A673 (cell line): ENCODE results near the gene RPS6KC1. TPM values are rescaled to one million over a fixed set of nuclear protein-coding genes. Genes with fewer than 3 reads are reported as not detected.

Experiments
- BruUV-seq: library from RNA; stranded (reverse); fragments of 400-500 nt; replicated peaks from 2 replicates; lab custom pipeline; 2021; lab: Mats Ljungman, UMichigan
- CTCF ChIA-PET: fragments of 300-600 bp; sonication (Branson Sonifier 250); formaldehyde crosslinking; loops from one replicate; lab custom pipeline; 2022; ENCODE audit warnings: antibody characterized with exemption; lab: Charles Lee
- POLR2A ChIA-PET: fragments of 300-600 bp; sonication (Branson Sonifier 250); formaldehyde crosslinking; loops from one replicate; lab custom pipeline; 2022; ENCODE audit warnings: antibody characterized with exemption; ENCODE audit not compliant: low non-redundant PET; lab: Charles Lee
- DNase-seq: peaks from one replicate; pipeline ENCODE4 v3.0.0-alpha.2; 2015; ENCODE audit warnings: low spot score
- H3K27ac ChIP-seq: fragments of 200-600 bp; sonication (generic); 2 replicates; pipeline ENCODE4 v1.5.1; 2016; ENCODE audit warnings: mixed run types, low read depth, mild to moderate bottlenecking, mixed read lengths, antibody characterized with exemption, low read length; ENCODE audit not compliant: poor library complexity, severe bottlenecking
- H3K27me3 ChIP-seq: fragments of 200-600 bp; sonication (generic); replicated peaks from 2 replicates; pipeline ENCODE4 v1.6.1; 2017; ENCODE audit warnings: mixed run types, low read depth, mild to moderate bottlenecking, mixed read lengths, antibody characterized with exemption, low read length; ENCODE audit not compliant: insufficient read depth, poor library complexity
- H3K36me3 ChIP-seq: fragments of 200-600 bp; sonication (generic); 2 replicates; pipeline ENCODE4 v1.6.1; 2016; ENCODE audit warnings: mixed run types, mild to moderate bottlenecking, mixed read lengths, antibody characterized with exemption, low read length; ENCODE audit not compliant: insufficient read depth, poor library complexity, severe bottlenecking
- H3K4me1 ChIP-seq: fragments of 200-600 bp; sonication (generic); 2 replicates; pipeline ENCODE4 v1.6.1; 2017; ENCODE audit warnings: mixed run types, mild to moderate bottlenecking, mixed read lengths, antibody characterized with exemption, low read length; ENCODE audit not compliant: insufficient read depth, poor library complexity, severe bottlenecking
- H3K4me3 ChIP-seq: fragments of 200-600 bp; sonication (generic); 2 replicates; pipeline ENCODE4 v1.5.1; 2016; ENCODE audit warnings: low read depth, mixed run types, mild to moderate bottlenecking, mixed read lengths, low read length; ENCODE audit not compliant: poor library complexity, severe bottlenecking
- H3K9me3 ChIP-seq: fragments of 200-600 bp; sonication (generic); 2 replicates; pipeline ENCODE4 v1.6.1; 2016; ENCODE audit warnings: mixed run types, low read depth, mild to moderate bottlenecking, mixed read lengths, antibody characterized with exemption, low read length; ENCODE audit not compliant: poor library complexity, severe bottlenecking
- CTCF ChIP-seq: fragments of 300-800, 200-600 bp; sonication (generic); conservative IDR thresholded peaks from 2 replicates; pipeline ENCODE4 v1.5.1; 2017; ENCODE audit warnings: low read depth, mild to moderate bottlenecking, antibody characterized with exemption, low read length, moderate library complexity, mixed read lengths
- EZH2 ChIP-seq: fragments of 200-600 bp; sonication (generic); IDR thresholded peaks from 2 replicates; pipeline ENCODE4 v1.6.1; 2017; ENCODE audit warnings: borderline replicate concordance, low read depth, mild to moderate bottlenecking, mixed read lengths, antibody characterized with exemption, low read length; ENCODE audit not compliant: poor library complexity, severe bottlenecking
- intact Hi-C: fragments of 100-400 bp; cut with micrococcal nuclease; formaldehyde crosslinking; loops from one replicate; pipeline ENCODE4 v1.10.0; 2022; ENCODE audit not compliant: unreplicated experiment
- total RNA-seq: library from RNA; stranded (reverse); gene quantifications from 2 replicates; pipeline ENCODE4 v1.2.3, GENCODE V29; 2021

The RPS6KC1 gene
- total RNA-seq, 1 experiment from 2014 or later: 17.1 TPM

GRCh38 chr1:213275293-213275692, 224.3 kb downstream of the RPS6KC1 start:
- Histone ChIP-seq H3K4me1 (no peaks in the 10 kb centered on the region), H3K36me3 (no peaks in the 10 kb centered on the region), H3K27me3 (no peaks in the 10 kb centered on the region), H3K4me3 (no peak overlapping the region), H3K9me3 (no peaks in the 10 kb centered on the region), H3K27ac (no peak overlapping the region)
- CTCF ChIA-PET: no interaction called here
- no peak for DNase-seq
- intact Hi-C loops: no loop called here
- POLR2A ChIA-PET: no interaction called here
- BruUV-seq: no TSS peak
- TF ChIP-seq CTCF (no peak), EZH2 (no peak)

- H3K27me3 ChIP-seq: no peaks in the 10 kb centered on the region
- no peaks in the 10 kb centered on the region for H3K36me3 ChIP-seq
- no peaks in the 10 kb centered on the region for H3K4me1 ChIP-seq
- no peak for TF ChIP-seq EZH2
- TF ChIP-seq CTCF: no peak
- BruUV-seq: no TSS peak
- POLR2A ChIA-PET: no interaction called here
- H3K9me3 ChIP-seq: no peaks in the 10 kb centered on the region
- intact Hi-C loops: no loop called here
- H3K4me3 ChIP-seq: no peak overlapping the region
- CTCF ChIA-PET: no interaction called here
- DNase-seq: no peak
- no peak overlapping the region for H3K27ac ChIP-seq
Measured at GRCh38 chr1:213276236-213276635, 225.2 kb downstream of the RPS6KC1 start.

- CTCF ChIA-PET: no interaction called here
- no peak for TF ChIP-seq CTCF
- no peak for TF ChIP-seq EZH2
- Histone ChIP-seq H3K27ac (no peak overlapping the region), H3K4me1 (no peaks in the 10 kb centered on the region), H3K9me3 (no peaks in the 10 kb centered on the region), H3K4me3 (no peak overlapping the region), H3K36me3 (no peaks in the 10 kb centered on the region), H3K27me3 (no peaks in the 10 kb centered on the region)
- DNase-seq: no peak
- POLR2A ChIA-PET: no interaction called here
- intact Hi-C loops: no loop called here
- BruUV-seq: no TSS peak
Measured at GRCh38 chr1:213277036-213277435, 226.0 kb downstream of the RPS6KC1 start.
